Activated CD4-positive, alpha-beta T cell treated with anti-CD3 and anti-CD28 coated beads, Interleukin-10, Interleukin-2, amounts not matched to agents 100 ng/mL and 50 ng/mL, durations not matched to agents 16 hours and 8 hours (primary cell): ENCODE measurements around the gene CPNE7.

Experiments used
- DNase-seq: peaks from one replicate; pipeline ENCODE4 v3.0.0-alpha.2; 2020

The CPNE7 gene

DNA sequence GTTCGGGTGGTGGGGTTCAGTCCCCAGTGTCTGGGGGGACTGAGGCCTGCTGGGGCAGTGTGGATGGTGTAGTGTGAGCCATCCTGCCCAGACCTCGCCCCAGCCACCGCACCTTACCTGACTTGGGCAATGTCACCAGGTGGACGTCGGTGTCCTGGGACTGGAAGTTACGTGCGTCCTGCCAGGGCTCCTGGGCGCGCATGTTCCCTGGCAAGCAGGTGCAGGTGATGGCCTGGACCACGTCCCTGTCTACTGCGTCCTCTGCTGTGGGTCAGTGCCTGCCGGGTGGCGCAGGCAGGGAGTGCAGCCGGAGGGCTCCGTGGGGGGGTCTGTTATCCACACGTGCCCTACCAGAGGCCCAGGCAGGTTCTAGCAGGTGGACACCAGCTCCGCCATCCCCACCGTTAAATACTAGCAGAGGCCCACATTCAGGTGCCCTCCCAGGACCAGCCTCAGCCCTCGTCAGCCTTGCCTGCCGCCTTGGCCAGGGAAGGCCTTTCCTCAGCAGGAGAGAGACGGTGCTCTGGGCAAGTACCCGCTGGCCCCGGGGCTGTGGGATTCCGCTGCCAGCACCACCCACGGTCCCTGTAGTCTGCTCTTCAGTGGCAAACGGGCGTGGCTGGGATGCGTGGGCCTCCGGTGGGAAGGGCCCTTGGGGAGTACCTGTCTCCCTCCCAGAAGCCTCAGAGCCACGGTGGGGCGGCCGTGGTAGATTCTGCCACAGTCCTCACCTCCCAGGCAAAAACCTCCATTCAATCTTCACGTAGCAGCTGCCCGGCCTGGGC, 29.8 kb downstream of the CPNE7 start:
- DNase-seq, result no peak

DNA sequence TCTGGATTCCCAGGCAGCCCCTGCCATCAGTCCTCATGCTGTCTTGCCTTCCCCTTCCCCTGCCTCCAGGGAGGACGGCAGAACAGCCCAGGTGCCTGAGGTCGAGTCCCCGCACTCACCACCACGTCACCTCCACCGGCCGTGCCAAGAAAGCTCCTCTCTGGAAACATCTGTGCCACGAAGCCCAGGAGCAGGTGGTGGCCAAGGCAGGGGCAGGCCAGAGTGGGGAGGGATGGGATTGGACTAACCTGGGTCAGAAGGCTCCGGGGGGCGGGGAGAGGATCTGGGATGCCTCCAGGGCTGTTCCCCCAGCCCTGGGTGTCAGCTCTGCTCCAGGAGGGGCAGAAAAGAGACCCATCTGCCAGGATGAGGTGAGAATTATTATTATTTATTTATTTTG, 30.4 kb downstream of the CPNE7 start:
- no peak for DNase-seq

DNA sequence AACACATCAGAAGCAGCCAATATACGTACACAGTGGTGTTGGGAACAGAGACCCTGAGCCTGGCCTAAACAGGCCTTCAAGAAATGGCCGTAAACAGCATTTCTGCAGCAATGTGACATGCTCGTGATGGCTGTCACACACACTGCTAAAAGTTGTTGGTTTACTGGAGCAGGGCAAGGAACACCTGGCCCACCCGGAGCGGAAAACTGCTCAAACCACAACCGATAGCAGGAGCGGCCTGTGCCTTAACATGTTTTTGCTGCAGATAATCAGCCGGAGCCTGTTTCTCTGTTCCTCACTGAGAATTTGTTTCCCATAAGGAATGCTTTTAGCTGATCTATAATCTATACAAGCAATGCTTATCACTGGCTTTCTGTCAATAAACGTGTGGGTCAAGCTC, 31.9 kb downstream of the CPNE7 start:
- DNase-seq, result no peak

DNA sequence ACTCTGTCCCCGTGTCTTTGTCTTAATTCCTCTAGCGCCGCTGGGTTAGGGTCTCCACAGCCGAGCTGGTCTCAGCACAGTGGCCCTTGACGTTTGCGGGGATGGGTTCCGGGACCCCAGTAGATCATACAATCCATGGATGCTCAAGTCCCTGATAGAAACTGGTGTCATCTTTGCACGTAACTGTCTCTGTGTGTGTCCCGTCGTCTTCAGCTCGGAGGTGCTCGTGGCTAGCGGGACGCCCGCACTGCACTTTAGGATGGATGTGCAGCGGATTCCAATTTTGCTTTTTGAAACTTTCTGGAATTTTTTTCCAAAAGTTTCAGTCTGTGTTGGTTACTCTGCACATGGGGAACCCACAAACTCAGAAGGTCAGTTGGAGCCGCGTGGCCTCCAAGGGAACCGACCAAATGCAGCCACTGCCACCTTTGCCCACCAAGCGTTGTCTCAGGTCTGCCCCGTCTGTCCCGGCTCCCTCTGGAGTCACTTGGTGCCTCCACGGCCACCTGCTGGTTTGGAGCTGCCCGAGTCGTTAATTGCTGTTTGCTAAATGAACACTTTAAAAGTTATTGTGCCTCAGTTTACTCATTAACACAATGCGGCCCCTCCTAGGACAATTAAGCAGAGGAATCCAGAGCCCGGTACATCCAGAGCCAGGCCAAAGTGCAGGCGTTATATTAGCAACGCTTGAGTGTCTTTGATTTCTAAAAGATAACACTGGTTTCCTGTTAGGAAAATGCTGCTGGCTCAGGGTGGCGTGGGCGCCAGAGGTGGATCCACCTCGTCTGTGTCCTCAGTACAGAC, 32.6 kb downstream of the CPNE7 start:
- no peak for DNase-seq

DNA sequence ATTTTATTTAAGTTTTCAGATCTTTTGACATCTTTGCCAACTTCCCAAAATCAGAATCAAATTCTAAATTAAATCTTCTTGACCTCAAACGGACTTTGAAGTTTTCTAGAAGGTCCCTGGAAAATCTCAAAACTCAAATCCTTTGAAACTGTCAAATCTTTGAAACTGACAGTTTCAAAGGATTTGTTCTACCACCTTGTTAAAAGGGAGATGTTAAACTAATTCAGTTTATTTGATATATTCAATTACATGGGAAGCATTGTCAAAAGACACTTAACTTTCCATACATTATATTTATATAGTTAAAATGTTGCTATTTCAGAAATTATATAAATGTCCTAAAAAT, 34.5 kb downstream of the CPNE7 start:
- DNase-seq, result no peak

DNA sequence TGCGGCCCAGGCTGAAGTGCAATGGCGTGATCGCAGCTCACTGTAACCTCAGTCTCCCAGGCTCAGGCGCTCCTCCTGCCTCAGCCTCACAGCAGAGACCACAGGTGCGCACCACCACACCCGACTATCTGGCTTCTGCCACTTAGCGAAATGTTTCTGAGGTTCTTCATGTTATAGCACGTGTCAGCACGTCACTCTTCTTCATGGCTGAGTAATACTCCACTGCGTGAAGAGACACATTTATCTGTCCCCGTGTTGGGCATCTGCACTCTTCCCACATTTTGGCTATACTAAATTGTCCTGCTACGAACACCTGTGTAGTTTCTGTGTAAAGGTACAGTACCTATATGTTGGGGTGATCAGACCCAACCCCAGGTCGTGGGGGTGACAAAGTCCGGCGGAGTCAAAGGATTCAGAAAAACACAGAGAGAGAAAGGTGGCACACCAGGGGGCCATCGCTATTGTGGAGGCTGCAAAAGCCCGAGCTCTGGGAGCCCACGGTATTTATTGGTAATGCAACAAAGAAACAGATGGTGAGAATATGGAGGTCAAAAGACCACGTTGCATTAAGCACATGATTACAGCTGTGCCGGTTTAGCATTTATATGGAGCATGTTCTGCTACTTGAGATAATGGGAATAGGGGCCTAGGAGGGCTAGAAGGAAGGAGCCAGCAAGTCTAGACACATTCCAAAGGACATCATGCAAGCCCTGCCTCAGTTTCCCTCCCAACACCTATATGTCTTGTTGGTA, 37.0 kb downstream of the CPNE7 start:
- DNase-seq, result no peak

DNA sequence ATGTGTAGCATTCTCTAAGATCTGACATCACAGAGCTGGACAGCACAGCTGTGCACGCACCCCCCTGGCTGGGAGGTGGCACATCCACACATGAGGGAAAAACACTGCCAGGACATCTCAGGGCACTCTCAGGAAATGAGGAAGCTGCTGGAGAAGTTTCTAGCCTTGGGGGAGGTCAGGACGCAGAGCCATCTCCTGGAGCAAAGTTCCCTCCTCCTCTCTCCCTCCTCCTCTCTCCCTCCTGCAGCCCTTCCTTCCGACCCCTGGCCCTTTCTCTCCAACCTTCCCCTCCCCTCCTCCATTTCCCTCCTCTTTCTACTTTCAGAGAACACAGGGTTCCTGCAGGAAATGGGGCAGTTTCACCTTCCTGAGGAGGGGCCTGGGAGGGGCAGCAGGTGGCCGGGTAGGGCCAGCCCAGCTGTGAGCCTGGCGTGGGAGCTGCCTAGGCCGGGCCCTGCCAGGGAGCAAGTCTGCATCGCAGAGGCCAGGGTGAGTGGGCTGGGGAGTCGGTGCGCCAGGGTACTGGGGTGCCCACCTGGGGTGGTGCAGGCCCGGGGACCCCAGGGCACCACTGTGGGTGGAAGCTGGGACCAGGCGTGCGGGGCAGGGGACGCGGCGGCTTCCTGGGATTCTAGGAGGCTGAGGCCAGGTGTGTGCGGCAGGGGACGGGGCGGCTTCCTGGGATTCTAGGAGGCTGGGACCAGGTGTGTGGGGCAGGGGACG, 37.8 kb downstream of the CPNE7 start, which contains the start of gene DPEP1:
Gene DPEP1 (plus strand): TSS at position 412 of the 723 bp plus-strand sequence. CDS start 16,769 bp downstream, outside the sequence.
- no peak for DNase-seq

DNA sequence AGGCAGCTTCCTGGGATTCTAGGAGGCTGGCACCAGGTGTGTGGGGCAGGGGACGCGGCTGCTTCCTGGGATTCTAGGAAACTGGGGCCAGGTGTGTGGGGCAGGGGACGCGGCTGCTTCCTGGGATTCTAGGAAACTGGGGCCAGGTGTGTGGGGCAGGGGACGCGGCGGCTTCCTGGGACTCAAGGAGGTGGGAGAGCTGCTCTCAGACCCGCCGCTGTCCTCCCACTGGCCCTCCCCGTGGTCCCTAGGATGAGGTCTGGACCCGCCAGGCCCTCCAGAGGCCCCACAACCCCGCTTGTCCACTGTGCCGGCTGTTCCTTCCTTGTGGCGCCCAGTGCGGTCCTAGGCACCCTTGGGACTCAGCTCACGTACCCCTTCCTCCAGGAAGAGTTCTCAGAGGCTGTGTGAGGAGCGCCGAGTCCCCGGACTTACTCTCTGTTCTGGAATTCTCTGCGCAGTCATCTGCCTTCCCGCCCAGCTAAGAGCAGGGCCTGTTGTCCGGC, 38.4 kb downstream of the CPNE7 start:
- DNase-seq, result no peak

DNA sequence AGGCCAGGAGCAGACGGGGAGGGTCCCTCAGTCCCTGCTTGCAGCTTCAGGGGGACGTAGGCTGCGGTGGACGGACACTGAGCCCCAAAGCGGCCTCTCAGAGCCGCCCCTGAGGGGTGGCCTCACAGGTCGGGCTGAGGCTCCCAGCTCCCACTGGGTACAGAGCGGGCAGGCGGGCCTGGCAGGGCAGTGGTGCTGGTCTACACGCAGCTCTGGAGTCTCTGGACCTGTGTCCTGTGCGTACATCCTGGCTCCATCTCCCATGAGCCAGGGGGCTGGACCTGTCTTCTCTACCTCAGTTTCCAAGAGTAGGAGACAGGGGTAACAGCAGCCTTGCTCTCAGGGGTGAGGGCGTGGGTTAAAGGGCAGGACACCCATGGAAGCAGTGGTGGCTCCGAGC, 39.6 kb downstream of the CPNE7 start:
- DNase-seq, result no peak

DNA sequence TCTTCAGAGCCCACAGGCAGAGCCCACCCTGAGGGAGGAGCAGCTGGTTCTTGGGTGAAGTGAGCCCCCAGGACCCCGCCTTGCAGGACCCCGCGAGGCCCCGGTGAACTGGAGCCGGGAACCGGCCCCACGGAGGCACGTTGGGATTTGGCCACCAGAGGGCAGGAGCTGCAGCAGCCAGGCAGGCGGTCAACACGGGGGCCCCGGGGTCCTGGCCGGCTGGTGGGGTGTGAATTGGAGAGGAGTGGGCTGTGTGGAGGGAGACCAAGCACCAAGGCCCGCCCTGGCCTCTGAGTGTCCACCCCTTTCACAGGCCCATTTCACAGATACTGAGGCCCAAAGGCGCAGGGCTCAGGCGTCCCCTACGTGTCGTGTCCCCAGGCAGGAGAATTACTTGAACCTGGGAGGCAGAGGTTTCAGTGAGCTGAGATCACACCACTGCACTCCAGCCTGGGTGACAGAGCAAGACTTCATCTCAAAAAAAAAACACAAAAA, 40.1 kb downstream of the CPNE7 start:
- no peak for DNase-seq

DNA sequence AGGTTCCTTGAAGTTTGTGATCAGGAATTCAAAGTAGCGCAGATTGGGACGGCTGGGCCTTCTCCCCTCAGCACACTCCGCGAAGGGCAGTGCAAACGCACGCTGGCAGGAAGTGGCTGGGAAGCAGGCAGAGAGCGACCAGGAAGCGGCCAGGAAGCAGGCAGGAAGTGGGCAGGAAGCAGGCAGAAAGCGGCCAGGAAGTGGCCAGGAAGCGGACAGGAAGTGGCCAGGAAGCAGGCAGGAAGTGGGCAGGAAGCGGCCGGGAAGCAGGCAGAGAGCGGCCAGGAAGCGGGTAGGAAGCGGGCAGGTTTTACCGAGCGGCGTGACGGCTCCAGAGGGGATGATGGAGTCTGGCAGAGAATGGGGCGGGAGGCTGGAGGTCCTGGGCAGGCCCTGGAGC, 41.1 kb downstream of the CPNE7 start:
- peak; percentile 25 for DNase-seq

DNA sequence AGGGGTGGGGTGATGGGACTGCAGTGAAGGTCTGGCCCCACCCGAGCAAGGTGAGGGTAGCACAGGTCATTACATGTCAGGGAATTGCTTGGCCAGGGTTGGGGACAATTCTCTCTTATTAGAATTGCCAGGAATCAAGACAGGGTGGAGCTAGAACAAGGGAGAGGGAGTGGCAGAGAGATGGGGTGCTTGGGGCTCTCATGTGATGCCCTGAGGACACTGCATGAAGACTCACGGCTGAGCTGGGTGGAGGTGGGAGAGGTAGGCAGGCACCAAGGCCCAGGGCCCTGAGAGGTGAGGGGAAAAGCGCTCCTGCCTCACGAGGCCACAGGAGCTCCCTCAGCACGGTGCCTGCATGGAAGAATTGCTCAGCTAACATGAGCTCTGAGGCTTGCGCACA, 41.5 kb downstream of the CPNE7 start:
- DNase-seq, result no peak

DNA sequence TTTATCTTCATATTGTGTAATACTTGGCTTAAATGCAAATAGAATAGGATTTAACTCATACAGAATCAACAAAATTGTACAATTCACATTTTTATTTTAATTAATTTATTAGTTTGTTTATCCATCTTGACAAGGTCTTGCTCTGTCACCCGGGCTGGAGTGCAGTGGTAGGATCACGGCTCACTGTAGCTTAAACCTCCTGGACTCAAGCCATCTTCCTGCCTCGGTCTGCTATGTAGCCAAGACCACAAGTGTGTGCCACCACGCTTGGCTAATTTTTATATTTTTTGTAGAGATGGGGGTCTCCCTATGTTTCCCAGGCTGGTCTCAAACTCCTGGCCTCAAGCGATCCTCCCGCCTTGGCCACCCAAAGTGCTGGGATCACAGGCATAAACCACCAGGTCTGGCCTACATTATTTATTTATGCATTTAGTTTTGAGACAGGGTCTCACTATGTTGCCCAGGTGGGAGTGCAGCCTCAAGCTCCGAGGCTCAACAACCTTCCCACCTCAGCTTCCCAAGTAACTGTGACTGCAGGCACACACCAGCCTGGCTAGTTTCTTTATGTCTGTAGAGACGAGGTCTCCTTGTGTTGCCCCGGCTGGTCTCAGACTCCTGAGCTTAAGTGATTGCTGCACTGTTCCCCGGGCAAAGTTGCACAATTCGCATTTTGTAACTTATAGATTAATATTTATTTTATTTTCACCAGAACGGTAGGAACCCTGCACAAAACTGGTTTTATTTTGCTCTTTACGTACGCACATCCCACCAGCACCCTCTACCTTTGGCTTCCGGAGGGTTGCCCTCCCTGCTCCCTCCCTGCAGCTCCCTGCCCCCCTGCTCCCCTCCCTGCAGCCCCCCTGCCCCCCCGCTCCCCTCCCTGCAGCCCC, 42.8 kb downstream of the CPNE7 start:
- DNase-seq, result no peak

DNA sequence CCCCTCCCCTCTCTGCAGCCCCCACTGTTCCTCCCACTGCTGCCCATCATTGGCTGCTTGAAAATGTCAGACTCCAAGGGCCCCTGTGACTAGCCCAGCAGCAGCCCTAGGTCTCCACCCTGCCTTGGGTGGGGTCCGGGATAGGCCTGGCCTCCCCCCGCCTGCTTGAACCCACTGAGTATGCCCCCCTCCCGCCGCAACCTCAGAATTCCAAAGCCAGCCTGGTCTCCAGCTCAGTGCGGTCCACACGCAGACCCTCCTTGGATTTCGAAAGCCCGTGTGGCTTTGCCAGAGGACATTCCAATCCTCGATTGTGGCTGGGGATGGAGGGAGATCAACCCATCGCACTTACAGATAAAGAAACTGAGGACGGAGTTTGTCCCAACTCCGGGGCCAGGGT, 44.3 kb downstream of the CPNE7 start:
- no peak for DNase-seq

DNA sequence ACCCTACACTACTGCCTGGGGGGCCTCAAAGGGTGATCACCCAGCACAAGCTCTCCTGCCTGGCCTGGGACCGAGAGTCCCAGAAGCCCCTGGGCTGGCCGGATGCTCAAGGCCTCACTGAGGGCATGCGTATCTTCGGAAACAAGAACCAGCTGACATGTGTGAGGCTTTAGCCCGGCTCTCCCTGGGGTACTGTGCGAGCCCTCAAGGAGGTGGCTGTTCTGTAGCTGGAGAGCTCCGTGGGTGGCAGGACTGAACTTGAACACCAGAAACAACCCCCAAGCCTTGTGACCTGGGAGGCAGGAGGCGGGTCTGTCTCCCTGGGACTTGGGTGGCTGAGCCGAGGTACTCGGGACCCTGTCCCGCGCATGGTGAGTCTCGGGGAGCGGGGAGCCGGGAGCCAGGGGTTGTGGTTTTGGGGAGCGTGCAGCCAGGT, 44.9 kb downstream of the CPNE7 start:
- DNase-seq, result no peak

DNA sequence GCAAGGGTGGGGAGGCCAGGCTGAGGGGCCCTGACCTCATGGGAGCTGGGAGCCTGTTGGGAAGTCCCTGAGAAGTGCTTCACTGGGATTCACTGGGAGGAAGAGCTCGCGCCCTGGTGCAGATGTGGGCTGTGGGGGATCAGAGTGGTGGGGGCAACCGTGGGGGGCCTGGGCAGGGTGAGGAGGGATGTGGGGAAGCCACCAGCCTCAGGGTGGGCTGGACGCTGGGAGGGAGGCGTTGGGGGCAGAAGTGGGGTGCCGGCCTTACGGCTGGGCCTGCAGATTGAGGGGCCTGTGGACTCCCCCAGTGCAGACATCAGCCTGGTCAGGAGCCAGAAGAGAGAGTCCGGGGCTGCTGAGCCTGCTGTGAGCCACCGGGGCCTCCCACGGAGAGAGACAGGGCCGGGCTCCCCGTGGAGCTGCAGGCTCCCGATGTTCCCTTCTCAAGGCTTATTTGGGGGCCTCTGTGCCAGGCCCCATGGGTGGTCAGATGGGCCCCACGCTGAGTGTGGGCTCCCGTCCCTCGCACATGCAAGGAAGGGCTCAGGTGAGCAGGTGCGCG, 45.7 kb downstream of the CPNE7 start:
- no peak for DNase-seq

DNA sequence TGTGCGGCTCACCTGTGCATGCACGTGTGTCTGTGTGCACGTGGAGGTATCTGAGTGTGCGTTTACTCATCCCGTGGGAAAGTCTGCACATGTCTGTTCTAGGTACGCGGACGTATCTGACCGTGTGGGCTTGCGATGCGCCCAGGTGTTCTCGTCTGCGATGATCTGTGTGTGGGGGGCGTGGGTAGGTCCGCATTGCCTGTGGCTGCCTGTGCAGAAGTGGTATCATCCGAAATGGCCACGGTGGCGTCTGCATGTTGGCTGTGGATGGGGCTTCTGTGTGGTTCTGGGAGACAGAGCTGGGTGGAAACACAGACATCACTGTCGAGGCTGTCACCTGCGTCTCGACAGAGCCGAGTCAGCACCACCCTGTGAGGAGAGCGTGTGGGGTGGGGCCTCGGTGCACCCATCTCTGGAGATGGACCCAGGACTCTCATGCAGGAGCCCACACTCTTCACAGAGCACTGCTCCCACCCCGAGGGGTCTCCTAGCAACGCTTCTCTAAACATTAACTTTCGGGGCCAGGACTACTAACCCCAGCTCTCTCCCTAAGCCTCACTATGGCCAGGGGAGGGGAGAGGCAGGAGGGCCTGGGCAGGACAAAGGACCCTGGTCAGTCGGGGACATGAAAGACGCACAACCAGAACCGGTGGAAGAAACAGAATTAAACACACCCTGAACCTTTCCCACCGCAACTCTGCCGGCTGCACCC, 46.3 kb downstream of the CPNE7 start:
- no peak for DNase-seq

DNA sequence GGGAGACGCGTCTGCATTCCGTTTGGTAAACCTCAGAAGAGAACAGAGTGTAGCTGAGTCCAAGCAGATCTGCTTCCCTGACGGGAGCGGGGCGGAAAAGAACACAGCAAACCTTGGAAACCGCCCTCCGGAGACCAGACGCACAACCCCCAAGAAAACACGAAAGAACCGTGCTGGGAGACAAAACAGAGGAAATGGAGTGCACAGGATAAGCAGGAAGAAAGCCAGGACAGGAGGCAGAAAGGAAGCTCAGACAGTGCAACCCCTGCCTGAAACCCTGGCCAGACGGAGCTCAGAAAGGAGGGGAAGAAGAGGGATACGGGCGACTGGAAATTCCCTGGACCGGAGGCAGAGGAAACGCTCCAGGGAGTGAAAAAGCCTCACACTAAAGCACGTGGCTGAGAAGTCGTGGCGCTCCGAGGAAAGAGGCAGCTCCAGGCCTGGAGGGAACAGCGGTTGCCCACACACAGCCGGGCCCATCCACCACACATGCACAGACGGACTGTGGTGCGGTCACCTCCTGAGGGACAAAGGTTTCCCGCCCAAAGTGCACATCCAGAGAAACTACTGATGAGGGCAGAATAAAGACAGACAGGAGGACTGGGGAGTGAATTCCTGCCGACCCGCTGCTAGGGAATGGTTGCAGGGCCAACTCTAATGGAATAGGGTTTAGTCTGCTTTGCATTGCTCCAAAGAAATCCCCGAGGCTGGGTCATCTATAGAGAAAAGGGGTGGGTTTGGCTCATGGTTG, 48.1 kb downstream of the CPNE7 start:
- DNase-seq, result no peak
